ENCODE results near the gene CTAG2.
"Not testable (repeated sequence)": the region's sequence is repeated elsewhere in the genome, so short reads cannot be mapped to it uniquely, and the experiment has no call there.

The CTAG2 gene

GRCh38 chrX:154645745-154646378 is 7.5 kb downstream of the CTAG2 start:
- not testable (repeated sequence) for DNase-seq

- not testable (repeated sequence) for DNase-seq
These were observed 9.7 kb downstream of the CTAG2 start for GRCh38 chrX:154643708-154644107.

- not testable (repeated sequence) for DNase-seq
These were observed 11.6 kb downstream of the CTAG2 start for GRCh38 chrX:154641740-154642139.

- DNase-seq: not testable (repeated sequence)
These were observed 19.7 kb downstream of the CTAG2 start for GRCh38 chrX:154633661-154634060.

GRCh38 chrX:154630949-154631348 is 22.4 kb downstream of the CTAG2 start:
- not testable (repeated sequence) for DNase-seq

GRCh38 chrX:154628960-154629359 is 24.4 kb downstream of the CTAG2 start:
- not testable (repeated sequence) for DNase-seq

GRCh38 chrX:154620767-154621414 is 32.5 kb downstream of the CTAG2 start:
- not testable (repeated sequence) for DNase-seq

GRCh38 chrX:154619182-154619581 is 34.2 kb downstream of the CTAG2 start, which contains the start of gene CTAG1B:
CTAG1B (minus strand) TSS chrX:154619282; CDS start chrX:154619218, 64 bp downstream.
- DNase-seq: not testable (repeated sequence)

GRCh38 chrX:154613586-154613985 is 39.8 kb downstream of the CTAG2 start:
- DNase-seq: not testable (repeated sequence)

- DNase-seq: not testable (repeated sequence)
These were observed 42.2 kb downstream of the CTAG2 start for GRCh38 chrX:154611146-154611545.

GRCh38 chrX:154608823-154609222 is 44.6 kb downstream of the CTAG2 start:
- not testable (repeated sequence) for DNase-seq

GRCh38 chrX:154607976-154608375 is 45.4 kb downstream of the CTAG2 start:
- not testable (repeated sequence) for DNase-seq

- no peak for DNase-seq
These were observed 46.0 kb downstream of the CTAG2 start for GRCh38 chrX:154607370-154607769.

- DNase-seq: no peak
These were observed 47.8 kb downstream of the CTAG2 start for GRCh38 chrX:154605566-154605965.

GRCh38 chrX:154603438-154604430 is 49.6 kb downstream of the CTAG2 start:
- no peak for DNase-seq

GRCh38 chrX:154602766-154603437 is 50.5 kb downstream of the CTAG2 start:
- DNase-seq: no peak

GRCh38 chrX:154602226-154602625 is 51.2 kb downstream of the CTAG2 start:
- DNase-seq: no peak

Measured in stimulated activated CD8-positive, alpha-beta memory T cell treated with anti-CD3 and anti-CD28 coated beads, Interleukin-4, amount 100 ng/mL, for 48 hours (primary cell).